HG02885 (cell line): ENCODE measurements around the gene LY6G5C.
"Not testable (repeated sequence)": the region's sequence is repeated elsewhere in the genome, so short reads cannot be mapped to it uniquely, and the experiment has no call there.

Experiments
- ATAC-seq: cut with Tn5 transposase; IDR thresholded peaks from one replicate; pipeline ENCODE4 v1.9.1; 2021; ENCODE audit warnings: mild to moderate bottlenecking; ENCODE audit not compliant: unreplicated experiment, poor library complexity

LY6G5C gene

GRCh38 chr6:31715022-31715958 is 34.4 kb upstream of the LY6G5C start, which contains the start of gene LY6G6D:
LY6G6D (plus strand) TSS chr6:31715348; CDS start chr6:31715356, 8 bp downstream.
- ATAC-seq = no peak

DNA sequence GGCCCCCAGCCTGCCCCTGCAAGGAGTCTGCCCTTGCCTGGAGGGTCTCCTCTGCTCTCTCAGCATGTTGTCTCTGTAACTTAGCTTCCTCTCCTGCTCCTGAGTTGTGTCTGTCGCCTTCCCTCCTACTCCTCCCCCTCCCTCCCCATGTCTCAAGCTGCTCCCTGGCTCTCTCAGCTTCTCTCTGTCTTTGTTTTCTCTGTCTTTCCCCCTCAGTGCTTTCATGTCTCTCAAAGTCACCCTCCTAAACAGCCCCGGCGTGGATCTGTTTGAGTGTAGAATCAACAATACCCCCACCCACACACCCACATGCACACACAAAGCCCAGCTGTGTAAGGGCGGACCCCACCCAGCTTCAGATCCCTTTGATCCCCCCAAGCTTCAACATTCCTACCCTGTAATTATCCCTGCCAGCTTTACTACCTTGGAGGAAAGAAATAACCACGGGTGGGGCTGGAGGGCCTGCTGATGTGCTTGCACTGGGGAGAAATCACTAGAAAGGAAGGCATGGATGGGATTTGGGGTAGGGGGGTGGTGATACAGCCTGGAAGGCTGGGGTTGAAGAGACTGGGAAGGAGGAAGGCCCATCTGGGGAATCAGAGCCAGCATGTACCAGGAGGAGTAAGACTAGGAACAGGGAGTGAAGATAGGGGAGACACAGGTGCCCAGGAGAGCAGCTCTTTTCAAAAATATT is 33.3 kb upstream of the LY6G5C start:
- ATAC-seq = no peak

GRCh38 chr6:31713465-31713864 is 32.6 kb upstream of the LY6G5C start:
- ATAC-seq = no peak

DNA sequence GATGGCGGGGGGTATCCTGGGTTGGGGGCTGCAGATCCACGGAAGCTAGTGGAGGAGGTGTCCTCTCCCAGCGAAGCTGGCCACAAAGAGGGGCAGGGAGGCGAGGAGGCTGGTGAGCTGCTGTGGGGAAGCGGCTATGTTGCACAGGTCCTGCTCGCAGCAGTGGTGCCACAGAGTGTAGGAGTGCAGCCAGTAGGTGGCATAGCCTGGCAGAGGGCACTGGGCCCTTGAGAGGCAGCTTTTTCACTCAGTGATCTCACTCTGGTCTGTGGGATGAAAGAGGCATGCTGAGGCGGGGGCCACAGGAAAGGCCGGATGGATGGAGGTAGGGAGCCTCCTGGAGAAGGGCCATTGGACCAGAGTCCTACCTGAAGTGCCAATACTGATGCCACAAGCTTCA is 31.4 kb upstream of the LY6G5C start:
- no peak for ATAC-seq

DNA sequence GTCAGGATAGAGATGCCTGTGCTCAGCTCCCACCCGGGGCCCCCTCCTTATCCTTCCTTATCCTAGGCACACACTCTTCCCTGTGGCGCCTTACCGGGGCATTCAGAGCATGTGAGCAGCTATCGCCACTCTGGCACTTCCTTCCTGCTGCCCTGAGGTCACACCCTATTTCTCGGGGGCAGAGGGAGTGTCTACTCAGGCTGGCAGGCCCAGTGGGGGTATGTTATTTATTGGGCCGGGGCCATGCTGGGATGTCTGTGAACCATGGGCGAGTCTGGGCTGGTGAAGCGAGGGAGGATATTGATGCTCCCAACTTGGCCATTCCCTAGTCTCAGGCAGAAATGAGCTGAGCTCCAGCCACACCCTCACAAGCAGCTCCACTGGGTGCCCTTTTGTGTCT is 30.4 kb upstream of the LY6G5C start:
- ATAC-seq = no peak

DNA sequence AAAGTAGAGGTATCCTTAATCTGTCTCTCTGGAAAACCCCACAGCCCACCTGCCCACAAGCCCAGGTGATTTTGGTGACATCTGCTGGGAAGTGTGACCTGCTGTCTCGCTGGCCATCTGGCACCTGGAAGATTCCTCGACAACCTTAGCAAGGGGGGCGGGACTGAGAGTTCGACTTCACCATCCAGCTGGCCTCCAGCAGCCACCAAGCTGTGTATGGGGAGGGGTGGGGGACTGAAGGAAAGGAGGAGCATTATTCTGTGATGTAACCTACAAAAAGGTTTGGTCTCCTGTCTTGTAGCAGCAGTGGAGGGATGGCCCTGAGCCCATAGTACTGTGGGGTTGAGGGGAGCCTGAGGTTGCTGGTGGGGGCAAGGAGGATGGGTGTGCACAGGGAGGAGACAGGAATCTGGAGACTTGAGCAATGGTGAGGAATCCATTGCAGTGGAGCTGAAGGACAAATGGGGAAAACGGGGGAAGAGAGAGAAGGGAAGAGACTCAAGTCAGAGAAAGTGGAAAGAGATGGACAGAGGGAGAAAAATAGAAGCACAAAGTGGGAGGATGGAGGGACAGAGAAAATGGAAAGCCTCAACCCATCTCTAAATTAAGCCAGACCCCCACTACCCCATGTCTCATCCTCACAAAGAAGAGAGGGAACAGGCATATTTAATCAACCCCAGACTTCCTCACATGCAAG is 29.8 kb upstream of the LY6G5C start:
- no peak for ATAC-seq

DNA sequence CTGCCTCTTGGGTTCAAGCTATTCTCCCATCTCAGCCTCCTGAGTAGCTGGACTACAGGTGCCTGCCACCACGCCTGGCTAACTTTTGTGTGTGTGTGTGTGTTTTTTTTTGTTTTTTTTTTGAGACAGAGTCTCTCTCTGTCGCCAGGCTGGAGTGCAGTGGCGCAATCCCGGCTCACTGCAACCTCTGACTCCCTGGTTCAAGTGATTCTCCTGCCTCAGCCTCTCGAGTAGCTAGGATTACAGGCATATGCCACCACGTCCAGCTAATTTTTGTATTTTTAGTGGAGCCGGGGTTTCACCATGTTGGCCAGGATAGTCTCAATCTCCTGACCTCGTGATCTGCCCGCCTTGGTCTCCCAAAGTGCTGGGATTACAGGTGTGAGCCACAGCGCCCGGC is 28.3 kb upstream of the LY6G5C start:
- not testable (repeated sequence) for ATAC-seq

GRCh38 chr6:31708224-31708623 is 27.4 kb upstream of the LY6G5C start:
- no peak for ATAC-seq

- no peak for ATAC-seq
Measured at GRCh38 chr6:31707701-31708100, 26.8 kb upstream of the LY6G5C start.

GRCh38 chr6:31706599-31706998 is 25.7 kb upstream of the LY6G5C start, which contains the start of gene LY6G6F:
LY6G6F (plus strand) TSS chr6:31706866; CDS start chr6:31706907, 41 bp downstream.
- ATAC-seq = no peak

DNA sequence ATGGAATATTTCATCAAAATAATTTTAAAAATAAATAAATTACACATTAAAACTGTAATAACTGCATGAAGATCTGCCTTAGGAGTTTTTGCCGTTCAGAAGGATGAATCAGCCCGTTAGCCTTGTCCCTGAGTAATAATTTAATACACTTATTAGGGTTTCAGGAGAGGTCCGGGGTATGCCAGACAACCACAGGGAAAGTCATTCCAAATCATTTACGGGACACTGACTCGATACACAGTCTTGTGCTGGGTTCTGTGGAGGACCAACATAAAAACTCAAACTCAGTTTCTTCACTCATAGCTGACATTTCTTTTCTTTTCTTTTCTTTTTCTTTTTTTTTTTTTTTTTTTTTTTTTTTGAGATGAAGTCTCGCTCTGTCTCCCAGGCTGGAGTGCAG is 25.1 kb upstream of the LY6G5C start:
- ATAC-seq = no peak

- peak; percentile 93 for ATAC-seq
Measured at GRCh38 chr6:31702819-31703716, 22.2 kb upstream of the LY6G5C start, which contains the start of gene ABHD16A. ABHD16A (minus strand) TSS chr6:31703324; CDS start chr6:31703281, 43 bp downstream.

GRCh38 chr6:31702405-31702818 is 21.5 kb upstream of the LY6G5C start:
- ATAC-seq = no peak

- ATAC-seq = no peak
Measured at GRCh38 chr6:31701666-31702404, 21.0 kb upstream of the LY6G5C start.

DNA sequence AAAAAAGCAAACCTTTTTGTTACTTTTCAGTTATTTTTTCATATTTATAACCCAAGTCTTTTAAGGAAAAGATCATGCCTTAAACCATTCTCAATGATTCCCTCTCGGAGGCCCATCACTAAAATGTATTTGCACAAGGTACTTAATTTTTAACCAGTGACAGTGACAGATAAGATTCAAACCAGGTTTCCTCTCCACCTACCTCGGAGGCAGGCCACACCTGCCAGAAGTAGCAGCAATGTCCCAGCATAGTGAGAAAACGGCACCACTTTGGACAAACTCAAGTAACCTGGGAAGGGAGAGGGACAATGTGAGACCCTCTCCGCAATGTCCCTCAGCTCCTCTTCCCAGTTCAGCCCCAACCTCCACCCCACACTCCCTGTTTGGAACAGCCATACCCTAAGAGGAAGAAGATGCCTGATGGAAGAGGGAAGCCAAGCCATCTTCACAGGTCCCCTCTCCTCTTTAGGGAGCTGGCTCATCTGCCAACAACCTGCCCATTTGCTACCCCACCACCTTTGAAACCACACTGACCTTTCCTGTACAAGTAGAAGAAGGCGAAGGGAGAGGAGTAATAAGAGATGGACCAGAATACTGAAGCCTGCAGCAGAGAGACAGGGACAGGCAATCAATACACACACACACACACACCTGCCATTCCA is 20.0 kb upstream of the LY6G5C start:
- no peak for ATAC-seq

DNA sequence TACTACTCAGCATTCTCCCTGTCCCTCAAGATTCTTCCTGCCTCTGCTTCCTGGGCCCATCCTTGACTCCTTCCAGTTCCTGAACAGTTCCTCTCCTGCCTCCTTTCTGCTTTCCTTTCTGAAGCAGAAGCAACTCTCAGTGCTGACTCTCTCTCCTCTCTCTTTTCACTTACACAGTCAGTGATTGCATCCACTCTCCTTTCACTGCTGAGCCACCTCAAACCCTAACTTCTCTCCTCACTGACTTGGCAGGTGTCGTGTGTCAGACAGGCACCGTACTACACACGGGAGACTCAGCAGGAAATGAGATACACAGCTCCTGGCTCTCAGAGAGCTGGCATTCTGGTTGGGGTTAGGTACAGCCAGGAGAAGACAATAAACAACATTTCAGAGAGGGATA is 16.7 kb upstream of the LY6G5C start:
- no peak for ATAC-seq

GRCh38 chr6:31693535-31693934 is 12.7 kb upstream of the LY6G5C start:
- no peak for ATAC-seq

DNA sequence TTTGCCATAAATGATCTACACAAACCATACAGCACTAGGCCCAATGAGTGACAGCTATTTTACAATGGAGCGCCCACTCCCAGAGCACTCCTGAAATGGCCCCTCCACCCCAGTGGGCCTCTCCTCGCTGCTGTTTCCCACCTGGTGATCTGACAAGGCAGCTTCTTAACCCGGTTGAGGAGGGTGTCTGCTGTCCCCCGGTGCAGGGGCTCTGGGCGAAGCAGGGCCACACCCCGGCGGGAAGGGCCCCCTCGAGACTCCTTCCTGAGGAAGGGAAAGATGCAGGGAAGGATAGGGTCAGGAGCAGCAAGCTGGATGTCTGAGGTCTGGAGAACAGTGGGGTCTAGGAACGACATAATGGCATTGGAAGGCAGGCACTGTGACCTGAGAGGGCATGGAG is 12.0 kb upstream of the LY6G5C start:
- no peak for ATAC-seq
